ENCODE data around the gene TFDP1.

DNA sequence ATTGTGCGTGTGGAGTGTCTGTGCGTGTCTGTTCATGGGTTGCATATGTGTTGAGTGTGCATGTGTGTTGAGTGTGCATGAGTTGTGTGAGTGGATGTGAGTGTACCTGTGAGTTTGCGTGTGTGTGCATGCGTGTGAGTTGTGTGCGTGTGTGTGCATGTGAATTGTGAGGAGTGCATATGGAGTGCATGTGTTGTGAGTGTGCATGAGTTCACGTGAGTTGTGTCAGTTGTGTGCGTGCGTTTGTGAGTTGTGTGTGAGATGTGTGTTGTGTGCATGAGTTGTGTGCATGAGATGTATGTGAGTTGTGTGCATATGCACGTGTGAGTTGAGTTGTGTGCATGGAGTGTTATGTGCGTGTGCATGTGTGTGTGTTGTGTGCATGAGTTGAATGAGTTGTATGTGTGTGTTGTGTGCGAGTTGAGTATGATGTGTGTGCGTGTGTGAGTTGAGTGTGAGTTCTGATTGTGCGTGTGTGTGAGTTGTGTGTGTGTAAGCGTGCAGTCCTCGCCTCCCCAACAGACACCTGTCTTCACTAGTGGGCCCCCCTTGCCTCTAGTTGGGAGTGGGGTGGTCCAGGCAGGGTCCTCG, 29.3 kb downstream of the TFDP1 start:
- TF ChIP-seq, protein P1, sequence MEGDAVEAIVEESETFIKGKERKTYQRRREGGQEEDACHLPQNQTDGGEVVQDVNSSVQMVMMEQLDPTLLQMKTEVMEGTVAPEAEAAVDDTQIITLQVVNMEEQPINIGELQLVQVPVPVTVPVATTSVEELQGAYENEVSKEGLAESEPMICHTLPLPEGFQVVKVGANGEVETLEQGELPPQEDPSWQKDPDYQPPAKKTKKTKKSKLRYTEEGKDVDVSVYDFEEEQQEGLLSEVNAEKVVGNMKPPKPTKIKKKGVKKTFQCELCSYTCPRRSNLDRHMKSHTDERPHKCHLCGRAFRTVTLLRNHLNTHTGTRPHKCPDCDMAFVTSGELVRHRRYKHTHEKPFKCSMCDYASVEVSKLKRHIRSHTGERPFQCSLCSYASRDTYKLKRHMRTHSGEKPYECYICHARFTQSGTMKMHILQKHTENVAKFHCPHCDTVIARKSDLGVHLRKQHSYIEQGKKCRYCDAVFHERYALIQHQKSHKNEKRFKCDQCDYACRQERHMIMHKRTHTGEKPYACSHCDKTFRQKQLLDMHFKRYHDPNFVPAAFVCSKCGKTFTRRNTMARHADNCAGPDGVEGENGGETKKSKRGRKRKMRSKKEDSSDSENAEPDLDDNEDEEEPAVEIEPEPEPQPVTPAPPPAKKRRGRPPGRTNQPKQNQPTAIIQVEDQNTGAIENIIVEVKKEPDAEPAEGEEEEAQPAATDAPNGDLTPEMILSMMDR (IDR thresholded peaks at IDR 0.05) = no peak
- TF ChIP-seq POLR2A (IDR thresholded peaks at IDR 0.05) (no peak), EP300 (IDR thresholded peaks at IDR 0.05) (no peak), POLR2AphosphoS5 (IDR thresholded peaks at IDR 0.05) (no peak)
